Measurements from ENCODE around the gene HSCB.
"Not testable (repeated sequence)": the region's sequence is repeated elsewhere in the genome, so short reads cannot be mapped to it uniquely, and the experiment has no call there.

DNA sequence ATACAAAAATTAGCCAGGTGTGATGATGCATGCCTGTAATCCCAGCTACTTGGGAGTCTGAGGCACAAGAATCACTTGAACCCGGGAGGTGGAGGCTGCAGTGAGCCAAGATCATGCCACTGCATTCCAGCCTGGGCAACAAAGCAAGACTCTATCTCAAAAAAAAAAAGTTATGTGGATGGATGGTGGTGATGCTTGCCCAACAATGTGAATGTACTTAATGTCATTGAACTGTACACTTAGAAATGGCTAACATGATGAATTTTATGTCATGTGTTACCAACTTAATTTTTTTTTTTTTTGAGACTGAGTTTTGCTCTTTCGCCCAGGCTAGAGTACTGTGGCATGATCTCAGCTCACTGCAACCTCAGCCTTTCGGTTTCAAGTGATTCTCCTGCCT lies 12.7 kb downstream of the HSCB start:
- TF ChIP-seq, protein P1, sequence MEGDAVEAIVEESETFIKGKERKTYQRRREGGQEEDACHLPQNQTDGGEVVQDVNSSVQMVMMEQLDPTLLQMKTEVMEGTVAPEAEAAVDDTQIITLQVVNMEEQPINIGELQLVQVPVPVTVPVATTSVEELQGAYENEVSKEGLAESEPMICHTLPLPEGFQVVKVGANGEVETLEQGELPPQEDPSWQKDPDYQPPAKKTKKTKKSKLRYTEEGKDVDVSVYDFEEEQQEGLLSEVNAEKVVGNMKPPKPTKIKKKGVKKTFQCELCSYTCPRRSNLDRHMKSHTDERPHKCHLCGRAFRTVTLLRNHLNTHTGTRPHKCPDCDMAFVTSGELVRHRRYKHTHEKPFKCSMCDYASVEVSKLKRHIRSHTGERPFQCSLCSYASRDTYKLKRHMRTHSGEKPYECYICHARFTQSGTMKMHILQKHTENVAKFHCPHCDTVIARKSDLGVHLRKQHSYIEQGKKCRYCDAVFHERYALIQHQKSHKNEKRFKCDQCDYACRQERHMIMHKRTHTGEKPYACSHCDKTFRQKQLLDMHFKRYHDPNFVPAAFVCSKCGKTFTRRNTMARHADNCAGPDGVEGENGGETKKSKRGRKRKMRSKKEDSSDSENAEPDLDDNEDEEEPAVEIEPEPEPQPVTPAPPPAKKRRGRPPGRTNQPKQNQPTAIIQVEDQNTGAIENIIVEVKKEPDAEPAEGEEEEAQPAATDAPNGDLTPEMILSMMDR (IDR thresholded peaks at IDR 0.05) = not testable (repeated sequence)
- TF ChIP-seq POLR2A (IDR thresholded peaks at IDR 0.05) = not testable (repeated sequence)
